ENCODE data around the gene LTA. TPM values are rescaled to one million over a fixed set of nuclear protein-coding genes. Genes with fewer than 3 reads are reported as not detected.

Gene LTA
- total and polyA plus RNA-seq, 2 donors (not counting 1 experiment from before 2014, with no cell fraction given) = not detected

GRCh38 chr6:31558631-31559500 lies 13.2 kb upstream of the LTA start:
- Histone ChIP-seq H3K36me3 (ENCODE audit: control insufficient read depth, insufficient read depth, low read length) (peaks cover 6% of the 10 kb centered on the region), H3K4me1 (ENCODE audit: control insufficient read depth, extremely low read depth, insufficient read depth, low read length) (peaks cover 11% of the 10 kb centered on the region), H3K27ac (ENCODE audit: insufficient read depth, low read length) (peak overlapping the region; percentile 27), H3K27me3 (ENCODE audit: control insufficient read depth, insufficient read depth, low read length) (no peaks in the 10 kb centered on the region), H4K20me1 (ENCODE audit: control insufficient read depth, extremely low read depth, insufficient read depth, low read length) (no peaks in the 10 kb centered on the region), H3K9me3 (ENCODE audit: control insufficient read depth, insufficient read depth, low read depth, low read length) (no peaks in the 10 kb centered on the region), H3K79me2 (ENCODE audit: control insufficient read depth, insufficient read depth, low read length) (no peaks in the 10 kb centered on the region), H2AFZ (ENCODE audit: low read length) (no peak overlapping the region), H3K4me3 (replicated peaks in 1 of 4; ENCODE audit: control extremely low read depth in 1 of 4, insufficient read depth in 1 of 4, low read depth in 3 of 4, low read length in 4 of 4) (no peak overlapping the region), H3K9ac (ENCODE audit: insufficient read depth, low read length) (no peak overlapping the region), H3K4me2 (ENCODE audit: extremely low read depth, insufficient read depth, low read length) (no peak overlapping the region)
- no peak for TF ChIP-seq EZH2 (IDR thresholded peaks at IDR 0.05; ENCODE audit: low read length, missing control alignments)
- no peak for TF ChIP-seq CTCF (conservative IDR thresholded peaks at IDR 0.05 in 1 of 2, IDR thresholded peaks at IDR 0.05 in 1 of 2; ENCODE audit: low read depth in 1 of 2, low read length in 2 of 2)
- DNase-seq (ENCODE audit: low read depth in 2 of 2) = peak in 1 of 2 donors; percentile 29

GRCh38 chr6:31559606-31559957 lies 12.5 kb upstream of the LTA start:
- no peaks in the 10 kb centered on the region for H3K9me3 ChIP-seq (ENCODE audit: control insufficient read depth, insufficient read depth, low read depth, low read length)
- TF ChIP-seq EZH2 (IDR thresholded peaks at IDR 0.05; ENCODE audit: low read length, missing control alignments) = no peak
- TF ChIP-seq CTCF (conservative IDR thresholded peaks at IDR 0.05 in 1 of 2, IDR thresholded peaks at IDR 0.05 in 1 of 2; ENCODE audit: low read depth in 1 of 2, low read length in 2 of 2) = no peak
- no peak overlapping the region for H2AFZ ChIP-seq (ENCODE audit: low read length)
- no peaks in the 10 kb centered on the region for H3K79me2 ChIP-seq (ENCODE audit: control insufficient read depth, insufficient read depth, low read length)
- no peak overlapping the region for H3K9ac ChIP-seq (ENCODE audit: insufficient read depth, low read length)
- no peaks in the 10 kb centered on the region for H3K27me3 ChIP-seq (ENCODE audit: control insufficient read depth, insufficient read depth, low read length)
- DNase-seq (ENCODE audit: low read depth in 2 of 2) = no peak
- peaks cover 6% of the 10 kb centered on the region for H3K36me3 ChIP-seq (ENCODE audit: control insufficient read depth, insufficient read depth, low read length)
- no peaks in the 10 kb centered on the region for H4K20me1 ChIP-seq (ENCODE audit: control insufficient read depth, extremely low read depth, insufficient read depth, low read length)
- no peak overlapping the region for H3K4me3 ChIP-seq (replicated peaks in 1 of 4; ENCODE audit: control extremely low read depth in 1 of 4, insufficient read depth in 1 of 4, low read depth in 3 of 4, low read length in 4 of 4)
- H3K4me2 ChIP-seq (ENCODE audit: extremely low read depth, insufficient read depth, low read length) = no peak overlapping the region
- H3K4me1 ChIP-seq (ENCODE audit: control insufficient read depth, extremely low read depth, insufficient read depth, low read length) = peaks cover 11% of the 10 kb centered on the region
- peak overlapping the region; percentile 27 for H3K27ac ChIP-seq (ENCODE audit: insufficient read depth, low read length)

- Histone ChIP-seq H3K9ac (ENCODE audit: insufficient read depth, low read length) (no peak overlapping the region), H4K20me1 (ENCODE audit: control insufficient read depth, extremely low read depth, insufficient read depth, low read length) (no peaks in the 10 kb centered on the region), H3K79me2 (ENCODE audit: control insufficient read depth, insufficient read depth, low read length) (no peaks in the 10 kb centered on the region), H2AFZ (ENCODE audit: low read length) (no peak overlapping the region), H3K27me3 (ENCODE audit: control insufficient read depth, insufficient read depth, low read length) (no peaks in the 10 kb centered on the region), H3K4me1 (ENCODE audit: control insufficient read depth, extremely low read depth, insufficient read depth, low read length) (peaks cover 11% of the 10 kb centered on the region), H3K9me3 (ENCODE audit: control insufficient read depth, insufficient read depth, low read depth, low read length) (no peaks in the 10 kb centered on the region), H3K36me3 (ENCODE audit: control insufficient read depth, insufficient read depth, low read length) (peaks cover 6% of the 10 kb centered on the region), H3K4me3 (replicated peaks in 1 of 4; ENCODE audit: control extremely low read depth in 1 of 4, insufficient read depth in 1 of 4, low read depth in 3 of 4, low read length in 4 of 4) (no peak overlapping the region), H3K27ac (ENCODE audit: insufficient read depth, low read length) (no peak overlapping the region), H3K4me2 (ENCODE audit: extremely low read depth, insufficient read depth, low read length) (peak overlapping the region; percentile 11)
- TF ChIP-seq EZH2 (IDR thresholded peaks at IDR 0.05; ENCODE audit: low read length, missing control alignments) = no peak
- no peak for TF ChIP-seq CTCF (conservative IDR thresholded peaks at IDR 0.05 in 1 of 2, IDR thresholded peaks at IDR 0.05 in 1 of 2; ENCODE audit: low read depth in 1 of 2, low read length in 2 of 2)
- peak; percentile 37 to 64 for DNase-seq (ENCODE audit: low read depth in 2 of 2)
Observed at GRCh38 chr6:31559958-31560696, 12.0 kb upstream of the LTA start.

Measured in fibroblast of lung (primary cell).